Limb (tissue), 2 donors: ENCODE measurements around the gene IGFL2.
"Not testable (repeated sequence)": the region's sequence is repeated elsewhere in the genome, so short reads cannot be mapped to it uniquely, and the experiment has no call there.

Experiments
- DNase-seq, 2 donors: peaks; one replicate each; pipeline ENCODE4 v3.0.0-alpha.2; 2016; ENCODE audit errors: extremely low spot score in 2 of 2

IGFL2 gene

DNA sequence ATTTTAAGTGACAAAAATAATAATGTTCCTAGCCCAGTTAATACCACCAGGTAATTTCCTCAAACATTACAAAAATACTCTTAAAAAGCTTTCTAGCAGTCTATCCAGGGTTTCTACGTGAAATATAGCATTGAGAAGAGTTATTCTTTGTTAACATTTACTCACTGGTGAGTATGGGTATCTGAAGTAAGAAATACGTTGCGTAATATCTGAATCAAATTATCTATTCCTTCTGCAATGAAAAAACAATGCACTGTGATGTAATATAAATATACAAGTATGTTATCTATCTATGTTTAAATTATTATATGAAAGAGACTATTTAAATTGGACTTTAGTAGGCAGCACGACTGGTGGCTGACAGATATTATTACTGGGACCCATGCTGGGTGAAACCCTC is 5.7 kb upstream of the IGFL2 start:
- no peak for DNase-seq

DNA sequence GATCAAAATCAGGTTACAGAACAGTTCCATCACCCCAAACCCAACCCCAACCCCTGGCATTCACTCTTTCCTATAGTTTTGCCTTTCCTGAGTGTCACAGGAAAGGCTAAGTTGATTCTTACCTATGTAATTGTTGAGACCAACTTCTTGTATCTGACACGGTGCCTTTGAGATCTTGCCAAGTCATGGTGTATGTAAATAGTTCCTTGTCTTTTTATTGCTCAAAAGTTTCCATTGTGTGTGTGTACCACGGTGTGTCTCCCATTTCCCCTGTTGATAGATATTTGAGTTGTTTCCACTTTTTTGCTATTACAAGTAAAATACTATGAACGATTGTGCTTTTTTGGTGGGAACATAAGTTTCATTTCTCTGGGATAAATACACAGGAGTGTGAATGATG is 3.3 kb upstream of the IGFL2 start:
- no peak for DNase-seq

DNA sequence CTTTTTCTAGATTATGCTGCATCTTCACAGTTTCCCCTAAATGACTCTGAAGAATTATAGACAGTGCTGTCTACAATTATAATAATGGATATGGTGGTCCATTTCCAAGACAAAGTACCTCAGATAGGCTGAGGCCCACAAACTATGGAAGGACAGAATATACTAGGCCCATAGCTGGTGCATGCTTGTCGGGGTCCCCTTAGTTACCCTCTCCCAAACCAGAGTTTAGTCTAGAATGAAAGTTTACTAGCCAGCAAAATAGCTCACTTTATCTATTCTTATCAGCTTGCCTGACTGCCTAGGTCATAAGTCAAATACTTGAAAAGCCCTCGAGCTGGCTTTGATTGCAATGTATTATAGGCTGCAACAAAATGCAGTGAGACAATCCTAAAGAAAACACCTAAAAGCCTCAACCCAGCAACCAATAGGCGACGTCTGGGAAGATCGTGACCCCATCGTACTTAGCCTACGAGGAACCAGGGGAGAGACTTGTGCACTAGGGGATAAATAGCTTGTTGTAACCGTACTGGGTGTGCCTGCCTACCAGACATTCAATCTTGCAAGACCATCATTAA is 785 bp upstream of the IGFL2 start:
- DNase-seq, result no peak

DNA sequence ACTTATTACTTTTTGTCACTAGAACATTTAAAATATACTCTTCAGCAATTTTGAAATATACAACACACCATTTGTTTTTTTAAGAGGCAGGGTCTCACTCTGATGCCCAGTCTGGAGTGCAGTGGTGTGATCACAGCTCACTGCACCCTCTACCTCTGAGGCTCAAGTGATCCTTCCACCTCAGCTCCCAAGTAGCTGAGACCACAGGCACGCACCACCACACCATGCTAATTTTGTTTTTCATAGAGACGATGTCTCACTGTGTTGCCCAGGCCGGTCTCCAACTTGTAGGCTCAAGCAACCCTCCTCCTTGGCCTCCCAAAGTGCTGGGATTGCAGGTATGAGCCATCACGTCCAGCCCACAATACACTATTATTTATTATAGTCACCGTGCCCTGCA is 2.6 kb downstream of the IGFL2 start:
- DNase-seq, result no peak

DNA sequence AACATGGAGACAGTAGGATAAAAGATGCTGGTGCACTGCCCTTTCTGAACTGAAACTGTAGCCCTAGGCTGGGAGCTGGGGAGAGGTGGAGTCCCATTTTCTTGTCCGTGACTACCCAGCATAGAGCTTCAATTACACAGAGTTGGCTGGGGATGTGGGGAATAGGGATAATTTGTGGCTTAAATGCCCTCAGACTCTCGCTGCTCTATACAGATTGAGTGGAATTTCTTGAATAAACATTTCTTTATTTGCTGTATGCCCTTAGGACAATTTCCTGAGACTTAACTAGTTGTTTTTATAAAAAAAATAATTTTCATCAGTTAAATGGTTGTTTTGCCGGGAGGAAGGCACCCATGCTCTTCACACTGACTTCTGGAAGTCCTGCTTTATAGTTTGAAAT is 7.2 kb downstream of the IGFL2 start:
- no peak for DNase-seq

DNA sequence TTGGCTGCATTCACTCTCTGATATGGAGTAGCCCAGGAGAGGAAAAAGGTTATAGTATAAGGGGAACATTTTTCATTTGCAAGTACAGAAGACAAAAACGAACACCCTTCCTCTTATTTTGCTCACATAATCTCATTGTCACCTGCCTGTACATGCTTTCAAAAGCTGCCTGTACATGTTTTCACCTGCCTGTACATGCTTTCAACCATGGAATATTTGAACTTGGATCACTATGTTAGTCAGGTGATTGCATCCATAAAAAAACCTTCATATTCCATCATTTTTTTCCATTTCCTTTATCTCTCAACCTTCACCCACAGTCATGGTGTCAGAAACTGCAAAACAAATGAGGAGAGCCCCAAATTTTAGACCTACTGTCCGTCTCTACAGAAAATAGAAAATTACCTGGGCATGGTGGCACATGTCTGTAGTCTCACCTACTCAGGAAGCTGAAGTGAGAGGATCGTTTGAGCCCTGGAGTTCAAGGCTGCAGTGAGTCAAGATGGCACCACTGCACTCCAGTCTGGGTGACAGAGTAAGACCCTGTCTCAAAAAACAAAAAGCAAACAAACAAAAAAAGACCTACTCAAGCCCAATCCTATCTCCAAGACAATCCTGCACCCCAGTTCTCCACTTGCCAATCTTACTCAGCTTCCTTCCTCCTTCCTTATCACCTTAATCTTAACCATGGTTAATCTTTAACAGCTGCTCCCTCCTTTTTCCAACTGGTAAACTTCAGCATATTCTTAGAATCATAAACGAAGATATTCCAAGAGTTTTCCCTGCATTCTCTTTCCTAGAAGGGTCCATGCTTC is 11.6 kb downstream of the IGFL2 start:
- DNase-seq, result no peak

DNA sequence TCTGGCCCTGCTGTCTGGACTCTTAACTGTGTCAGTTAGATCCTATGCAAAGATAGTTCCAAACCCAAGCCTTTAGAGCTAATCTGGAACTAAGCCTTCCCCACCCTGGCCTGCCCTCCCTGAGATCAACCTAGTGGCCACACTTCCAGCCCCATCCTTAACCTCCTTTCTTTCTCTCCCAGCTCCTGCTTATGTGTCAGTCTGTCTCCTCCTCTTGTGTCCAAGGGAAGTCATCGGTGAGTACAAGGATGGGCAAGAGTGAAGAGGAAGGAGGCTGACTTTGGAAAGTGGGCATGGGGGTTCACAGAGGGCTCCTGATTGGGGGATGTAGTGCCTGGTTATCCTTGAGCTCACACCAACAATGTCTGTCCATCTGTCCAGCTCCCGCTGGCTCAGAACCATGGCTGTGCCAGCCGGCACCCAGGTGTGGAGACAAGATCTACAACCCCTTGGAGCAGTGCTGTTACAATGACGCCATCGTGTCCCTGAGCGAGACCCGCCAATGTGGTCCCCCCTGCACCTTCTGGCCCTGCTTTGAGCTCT is 12.3 kb downstream of the IGFL2 start:
- DNase-seq, result no peak

DNA sequence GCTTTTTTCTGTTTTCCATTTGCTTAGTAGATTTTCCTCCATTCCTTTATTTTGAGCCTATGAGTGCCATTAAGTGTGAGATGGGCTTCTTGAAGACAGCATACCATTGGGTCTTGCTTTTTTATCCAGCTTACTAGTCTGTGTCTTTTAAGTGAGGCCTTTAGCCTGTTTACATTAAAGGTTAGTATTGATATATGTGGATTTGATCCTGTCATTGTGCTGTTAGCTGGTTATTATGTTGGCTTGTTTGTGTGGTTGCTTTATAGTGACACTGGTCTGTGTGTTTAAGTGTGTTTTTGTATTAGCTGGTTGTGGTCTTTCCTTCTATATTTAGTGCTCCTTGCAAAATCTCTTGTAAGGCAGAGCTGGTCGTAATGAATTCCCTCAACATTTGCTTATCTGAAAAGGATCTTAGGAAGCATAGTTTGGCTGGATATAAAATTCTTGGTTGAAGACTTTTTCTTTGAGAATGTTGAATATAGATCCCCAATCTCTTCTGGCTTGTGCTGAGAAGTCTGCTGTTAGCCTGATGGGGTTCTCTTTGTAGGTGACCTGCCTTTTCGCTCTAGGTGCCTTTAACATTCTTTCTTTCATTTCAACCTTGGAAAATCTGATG is 13.7 kb downstream of the IGFL2 start:
- not testable (repeated sequence) for DNase-seq

DNA sequence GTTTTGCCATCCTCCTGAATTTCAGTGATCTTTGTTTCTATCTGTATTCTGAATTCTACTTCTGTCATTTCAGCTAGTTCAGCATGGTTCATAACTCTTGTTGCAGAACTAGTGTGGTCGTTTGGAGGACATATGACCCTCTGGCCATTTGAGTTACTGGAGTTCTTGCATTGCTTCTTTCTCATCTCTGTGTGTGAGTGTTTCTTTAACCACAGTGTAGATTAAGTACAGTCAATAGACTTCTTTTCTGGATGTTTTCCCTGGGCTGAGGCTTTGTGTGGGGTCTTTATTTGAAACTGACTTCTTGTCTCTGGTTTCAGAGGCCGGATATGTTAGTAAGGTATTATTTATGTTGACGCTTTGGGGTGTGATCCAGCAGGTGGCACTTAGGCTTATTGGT is 14.7 kb downstream of the IGFL2 start:
- DNase-seq, result no peak

DNA sequence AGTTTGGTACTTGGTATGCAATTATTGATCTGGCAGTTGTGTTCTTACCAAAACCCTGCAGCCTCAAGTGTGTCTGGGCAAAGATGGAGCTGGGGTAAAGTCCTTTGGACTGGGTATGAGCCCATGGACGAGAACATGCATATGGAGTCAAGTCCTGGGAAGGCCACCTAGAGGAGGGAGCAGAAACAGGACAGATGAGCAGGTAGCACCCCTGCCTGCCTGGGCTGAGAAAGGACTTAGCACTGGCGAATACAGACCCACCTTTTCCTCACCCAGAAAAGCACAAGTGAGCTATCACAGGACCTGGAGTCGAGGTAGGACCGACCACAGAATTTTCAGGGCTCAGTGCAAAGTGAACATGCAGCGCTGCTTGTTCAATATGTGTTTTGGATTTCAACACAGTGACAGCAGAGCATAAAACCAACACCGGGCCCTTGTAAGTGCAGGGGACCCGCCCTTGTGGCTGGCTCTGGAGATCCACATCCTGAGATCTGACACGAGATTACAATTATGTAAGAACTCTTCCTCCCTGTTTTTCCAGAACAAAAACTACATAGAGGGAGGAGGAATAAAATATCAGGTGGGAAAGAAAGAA is 25.9 kb downstream of the IGFL2 start:
- no peak for DNase-seq

DNA sequence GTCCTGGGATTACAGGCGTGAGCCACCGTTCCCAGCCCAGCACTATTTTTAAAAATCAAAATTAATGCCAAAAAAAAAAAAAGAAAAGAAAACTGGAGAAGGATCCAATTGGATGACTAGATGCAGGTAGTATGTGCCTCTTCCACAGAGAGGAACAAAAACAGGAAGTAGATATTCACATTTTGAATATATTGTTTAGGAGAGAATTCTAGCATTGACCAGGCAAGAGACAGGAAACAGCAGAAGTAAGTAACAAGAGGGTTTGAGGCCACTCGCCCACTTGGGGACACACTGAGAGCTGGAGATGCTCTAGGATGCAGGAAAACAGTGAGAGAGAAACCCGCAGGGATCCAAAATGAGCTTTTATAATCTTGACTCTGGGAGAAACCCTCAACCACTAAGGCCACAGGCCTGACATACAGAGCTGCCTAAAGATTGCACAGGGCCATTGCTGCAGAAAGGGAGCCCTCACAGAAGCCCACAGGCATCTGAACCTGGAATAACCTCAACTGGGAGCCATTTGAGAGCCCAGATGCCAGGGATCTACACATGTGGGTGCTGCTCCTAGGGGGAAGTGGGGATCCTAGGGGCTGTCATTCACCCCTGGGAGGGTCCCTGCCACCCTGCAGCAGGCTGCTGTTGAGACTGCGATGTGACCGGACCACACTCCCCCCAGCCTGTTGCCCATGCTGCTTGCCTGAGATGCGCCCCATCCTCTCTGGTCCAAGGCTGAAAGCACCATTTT is 28.2 kb downstream of the IGFL2 start:
- DNase-seq, result no peak

DNA sequence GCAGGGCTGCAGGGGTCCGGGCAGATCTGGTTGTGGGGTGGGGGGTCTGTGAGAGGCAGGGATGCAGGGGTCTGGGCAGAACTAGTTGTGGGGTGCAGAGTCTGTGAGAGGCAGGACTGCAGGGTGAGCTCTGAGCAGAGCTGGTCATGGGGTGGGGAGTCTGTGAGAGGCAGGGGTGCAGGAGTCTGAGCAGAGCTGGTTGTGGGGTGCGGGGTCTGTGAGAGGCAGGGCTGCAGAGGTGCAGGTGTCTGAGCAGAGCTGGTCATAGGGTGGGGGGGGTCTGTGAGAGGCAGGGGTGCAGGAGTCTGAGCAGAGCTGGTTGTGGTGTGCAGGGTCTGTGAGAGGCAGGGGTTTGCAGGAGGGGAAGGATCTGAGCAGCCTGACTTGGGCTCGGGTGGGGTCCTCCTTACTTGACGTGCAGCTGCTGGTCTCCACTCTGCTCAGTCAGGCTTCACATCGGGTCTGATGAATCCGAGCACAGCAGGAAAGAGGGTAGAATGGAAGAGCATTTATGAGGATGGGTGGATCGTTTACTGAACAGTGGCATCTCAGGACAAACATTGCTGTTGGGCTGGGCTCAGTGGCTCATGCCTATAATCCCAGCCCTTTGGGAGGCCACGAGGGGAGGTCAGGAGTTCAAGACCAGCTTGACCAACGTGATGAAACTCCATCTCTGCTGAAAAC is 31.2 kb downstream of the IGFL2 start:
- no peak for DNase-seq

DNA sequence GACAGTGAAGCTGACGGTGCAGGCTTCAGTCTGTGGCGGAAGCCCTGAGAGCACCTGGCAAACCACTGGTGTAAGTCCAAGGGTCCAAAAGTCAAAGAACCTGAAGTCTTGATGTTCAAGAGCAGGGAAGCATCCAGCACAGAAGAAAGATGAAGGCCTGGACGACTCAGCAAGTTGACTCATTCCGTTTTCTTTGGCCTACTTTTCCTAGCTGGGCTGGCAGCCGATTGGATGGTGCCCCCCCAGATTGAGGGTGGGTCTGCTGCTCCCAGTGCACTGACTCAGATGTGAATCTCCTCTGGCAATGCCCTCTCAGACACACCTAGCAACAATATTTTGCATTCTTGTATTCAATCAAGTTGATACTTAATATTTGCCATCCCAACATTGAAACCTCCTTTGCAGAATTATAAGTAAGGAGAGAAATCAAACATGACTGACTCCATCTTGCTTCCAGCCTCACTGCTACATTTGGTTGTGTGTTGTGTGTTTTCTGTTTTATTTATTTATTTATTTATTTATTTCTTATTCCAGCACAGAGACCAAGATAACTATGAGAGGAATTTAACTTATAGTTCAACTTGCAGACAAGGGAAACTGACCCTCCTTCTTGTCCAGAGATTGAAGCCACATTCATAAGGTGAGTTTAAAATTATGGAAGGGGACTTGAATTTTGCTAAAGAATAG is 32.8 kb downstream of the IGFL2 start:
- no peak for DNase-seq

DNA sequence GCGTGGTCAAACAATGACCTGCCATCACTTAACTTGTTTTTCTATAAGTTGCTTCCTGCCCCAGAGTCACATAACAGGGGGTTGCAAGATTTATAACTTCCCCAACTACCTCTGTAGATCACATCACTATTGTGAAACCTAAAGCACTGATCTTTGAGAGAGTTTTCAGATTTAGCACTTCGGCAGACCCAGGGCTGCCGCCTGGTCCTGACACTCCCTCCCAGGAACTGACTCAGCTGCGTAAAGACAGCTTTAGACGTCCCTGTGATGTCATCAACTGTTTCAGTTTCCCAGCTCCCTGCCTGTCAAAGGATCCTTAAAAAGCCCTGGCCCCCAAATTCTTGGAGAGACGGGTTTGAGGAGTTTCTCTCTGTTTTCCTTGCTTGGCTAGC is 33.3 kb downstream of the IGFL2 start:
- DNase-seq, result no peak

DNA sequence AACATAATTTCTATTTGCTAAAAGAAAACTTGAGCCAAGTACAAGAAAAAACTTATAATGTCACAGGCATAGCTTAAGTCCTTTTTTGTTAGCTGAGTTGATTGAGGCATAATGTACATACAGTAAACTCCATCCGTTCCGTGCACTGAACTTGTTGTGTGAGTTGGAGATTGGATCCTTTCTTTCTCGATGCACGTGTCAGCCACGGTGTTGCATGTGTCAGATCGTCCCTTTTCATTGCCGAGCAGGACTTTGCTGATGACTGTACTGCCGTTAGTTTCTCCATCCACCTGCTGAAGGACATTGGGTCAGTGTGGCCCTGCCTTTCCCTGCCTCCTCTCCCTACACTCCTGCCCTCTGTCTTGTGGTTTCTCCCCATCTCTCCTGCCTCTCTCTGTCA is 34.4 kb downstream of the IGFL2 start:
- no peak for DNase-seq

DNA sequence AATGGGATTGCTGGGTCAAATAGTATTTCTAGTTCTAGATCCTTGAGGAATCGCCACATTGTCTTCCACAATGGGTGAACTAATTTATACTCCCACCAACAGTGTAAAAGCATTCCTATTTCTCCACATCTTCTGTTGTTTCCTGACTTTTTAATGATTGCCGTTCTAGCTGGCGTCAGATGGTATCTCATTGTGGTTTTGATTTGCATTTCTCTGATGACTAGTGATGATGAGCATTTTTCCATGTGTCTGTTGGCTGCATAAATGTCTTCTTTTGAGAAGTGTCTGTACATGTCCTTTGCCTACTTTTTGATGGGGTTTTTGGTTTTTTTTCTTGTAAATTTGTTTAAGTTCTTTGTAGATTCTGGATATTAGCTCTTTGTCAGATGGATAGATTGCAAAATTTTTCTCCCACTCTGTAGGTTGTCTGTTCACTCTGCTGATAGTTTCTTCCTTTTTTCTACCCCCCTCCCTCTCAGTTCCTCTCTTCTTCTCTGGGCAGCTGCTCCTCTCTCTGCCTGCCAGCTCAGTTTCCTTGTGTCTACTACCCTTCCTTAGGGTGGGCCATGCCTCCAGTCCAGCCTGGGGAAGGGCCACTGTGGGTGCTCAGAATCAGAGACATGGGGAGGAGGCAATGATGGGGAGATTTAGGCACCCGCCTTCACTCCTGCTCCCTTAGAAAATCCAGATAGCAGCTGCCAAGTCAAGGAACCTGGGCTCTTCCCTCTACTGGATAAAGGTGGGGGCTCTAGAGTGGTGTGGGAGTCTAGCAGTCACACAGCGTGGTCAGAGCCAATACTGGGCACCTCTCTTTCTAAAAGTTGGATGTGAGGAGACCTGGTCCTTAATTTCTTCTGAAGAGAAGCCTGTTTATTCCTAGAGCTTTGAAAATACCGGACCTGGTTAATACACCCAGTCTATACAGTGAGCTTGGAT is 37.0 kb downstream of the IGFL2 start:
- DNase-seq, result not testable (repeated sequence)

DNA sequence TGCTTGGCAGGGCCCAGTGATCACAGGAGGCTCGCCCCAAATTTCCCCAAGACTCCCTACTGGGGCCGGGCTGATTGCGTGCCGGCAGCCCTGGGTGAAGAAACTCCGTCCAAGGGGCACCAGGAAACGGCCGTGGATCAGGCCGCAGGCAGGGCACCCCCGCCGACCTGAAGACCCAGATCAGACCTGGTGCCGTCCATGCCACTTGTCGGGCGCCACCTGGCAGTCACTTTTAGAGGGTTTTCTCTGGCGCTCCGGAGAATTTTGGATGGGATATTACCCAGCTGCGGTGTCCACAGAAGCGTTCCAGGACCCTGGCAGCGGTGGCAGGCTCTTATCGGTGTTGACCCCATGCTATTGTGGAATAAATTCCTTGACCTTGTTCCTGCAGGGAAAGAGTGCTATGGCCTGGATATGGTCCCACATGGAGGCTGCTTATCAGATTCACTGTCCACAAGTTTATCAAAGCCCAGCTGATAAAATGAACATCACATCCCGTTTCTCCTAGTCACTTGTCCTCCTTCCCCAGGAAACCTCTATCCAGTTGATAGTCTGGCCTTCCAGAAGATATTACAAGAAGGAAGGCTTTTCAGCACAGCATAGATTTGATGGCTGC is 38.2 kb downstream of the IGFL2 start:
- no peak for DNase-seq

DNA sequence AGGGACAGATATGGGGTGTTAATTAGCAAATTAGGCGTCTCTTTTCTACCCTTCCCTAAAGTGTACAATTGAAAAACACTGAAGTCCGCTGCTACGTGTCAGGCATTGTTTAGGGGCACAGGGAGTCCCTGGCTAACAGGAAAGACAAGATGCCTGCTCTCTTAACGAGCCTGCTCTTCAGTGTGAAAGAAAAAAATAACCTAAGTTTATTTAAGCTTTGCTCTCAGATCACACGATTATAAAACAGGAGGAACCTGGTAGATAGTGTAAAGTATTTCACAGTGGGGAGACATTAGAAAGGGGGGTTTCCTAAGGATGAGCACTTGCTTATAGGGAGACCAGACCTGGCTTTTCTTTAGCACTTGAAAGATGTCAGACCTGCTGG is 38.7 kb downstream of the IGFL2 start:
- DNase-seq, result no peak
